Sigmoid colon (tissue), 7 donors: ENCODE measurements around the gene ZNF664. TPM values are rescaled to one million over a fixed set of nuclear protein-coding genes. Genes with fewer than 3 reads are reported as not detected.

ENCODE experiments used
- DNase-seq: peaks from one replicate; pipeline ENCODE4 v3.0.0-alpha.2; 2019
- H3K27ac ChIP-seq, 4 donors: fragments of 200-600 bp; sonication (generic); one replicate each; pipeline ENCODE4 v1.5.1; 2016 to 2019; ENCODE audit warnings: mild to moderate bottlenecking in 1 of 4
- H3K27me3 ChIP-seq, 3 donors: fragments of 200-600 bp; sonication (generic); one replicate each; pipeline ENCODE4 v1.5.1; 2019; ENCODE audit warnings: mild to moderate bottlenecking in 1 of 3
- H3K36me3 ChIP-seq, 4 donors: fragments of 200-600 bp; sonication (generic); one replicate each; pipeline ENCODE4 v1.5.1; 2016 to 2019
- H3K4me1 ChIP-seq, 4 donors: fragments of 200-600 bp; sonication (generic); one replicate each; pipeline ENCODE4 v1.5.1; 2017 to 2019
- H3K4me3 ChIP-seq, 4 donors: fragments of 200-600 bp; sonication (generic); one replicate each; pipeline ENCODE4 v1.5.1; 2017 to 2019; ENCODE audit warnings: mild to moderate bottlenecking in 2 of 4, moderate library complexity in 1 of 4
- H3K9me3 ChIP-seq, 4 donors: fragments of 200-600 bp in 3 of 4; sonication (generic) in 3 of 4; one replicate each; pipeline versions ENCODE4 v1.5.1 to v1.6.1; 2013 to 2019
- EP300 ChIP-seq, 4 donors: sonication (generic); formaldehyde crosslinking; IDR thresholded peaks; one replicate each; pipeline ENCODE4 v1.6.1; 2017; ENCODE audit warnings: antibody characterized with exemption in 4 of 4
- POLR2A ChIP-seq, 2 donors: fragments of 450-650 bp; IDR thresholded peaks; one replicate each; pipeline ENCODE4 v1.6.1; 2016; ENCODE audit warnings: antibody characterized with exemption in 2 of 2, mild to moderate bottlenecking in 2 of 2, moderate library complexity in 2 of 2
- POLR2AphosphoS5 ChIP-seq, 4 donors: sonication (generic); formaldehyde crosslinking; IDR thresholded peaks; one replicate each; pipeline ENCODE4 v1.6.1; 2017; ENCODE audit warnings: antibody characterized with exemption in 4 of 4
- WGBS, 2 donors: extraction: QIAGEN DNeasy Blood & Tissue Kit; methylation state at CpG; one replicate each; pipeline ENCODE4 v1.1.7; 2013; 5-methylcytosine and 5-hydroxymethylcytosine counted together
- intact Hi-C: fragments of 100-400 bp; cut with DNase I; formaldehyde crosslinking; loops from one replicate; pipeline ENCODE4 v1.15.1; 2023
- polyA plus RNA-seq, 3 donors: library from polyadenylated mRNA; stranded (reverse); fragments of 200-250 nt; gene quantifications; one replicate each; pipeline ENCODE4 v1.2.3, GENCODE V29; 2013
- total RNA-seq, 4 donors: library from RNA; depleted of rRNA; stranded (reverse); fragments of >200 nt; gene quantifications; one replicate each; pipeline ENCODE4 v1.1.0, GENCODE V29; 2016
- TF ChIP-seq, protein P1 (sequence below), 4 experiments: fragments of 450-650 bp in 3 of 4; fragments of 200-600 bp in 1 of 4; IDR thresholded peaks; one replicate each; pipeline ENCODE4 v1.5.1; 2016 to 2019; ENCODE audit warnings: antibody characterized with exemption in 4 of 4, mild to moderate bottlenecking in 3 of 4, moderate library complexity in 2 of 4
- donor health status: healthy with polysubstance abuse.
- donor health status: Bipolar disorder and iron deficiency.
- donor health status: healthy.

Gene ZNF664
- total and polyA plus RNA-seq, 7 donors, result 43.4 to 74.0 (median 62.5) TPM

DNA sequence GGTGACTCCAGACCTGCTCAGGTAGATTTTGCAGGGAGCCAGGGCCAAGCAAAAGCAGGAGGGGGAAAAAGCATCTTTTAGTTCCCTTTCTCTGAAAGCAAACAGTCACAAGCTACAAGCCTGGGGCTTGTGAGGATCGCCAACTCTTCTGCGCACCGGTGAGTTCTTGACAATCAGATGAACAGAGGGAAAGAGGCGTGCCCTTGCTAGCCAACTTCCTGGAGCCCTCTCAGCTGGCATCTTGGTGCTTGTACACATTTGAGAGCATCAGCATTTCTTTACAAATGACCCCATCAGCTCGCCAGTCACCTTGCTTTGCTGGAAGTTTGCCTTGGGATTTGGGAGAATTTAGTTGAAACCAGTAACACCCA, 55.5 kb downstream of the ZNF664 start:
- Histone ChIP-seq H3K27me3 (no peaks in the 10 kb centered on the region), H3K9me3 (no peaks in the 10 kb centered on the region), H3K4me1 (peaks cover 0 to 22% (median 11%) of the 10 kb centered on the region in 4 donors), H3K36me3 (no peaks in the 10 kb centered on the region), H3K4me3 (no peak overlapping the region), H3K27ac (no peak overlapping the region)
- intact Hi-C loops, result no loop called here
- DNase-seq, result no peak
- TF ChIP-seq EP300 (IDR thresholded peaks at IDR 0.05), result no peak
- TF ChIP-seq POLR2AphosphoS5 (IDR thresholded peaks at IDR 0.05), result no peak
- TF ChIP-seq, protein P1, sequence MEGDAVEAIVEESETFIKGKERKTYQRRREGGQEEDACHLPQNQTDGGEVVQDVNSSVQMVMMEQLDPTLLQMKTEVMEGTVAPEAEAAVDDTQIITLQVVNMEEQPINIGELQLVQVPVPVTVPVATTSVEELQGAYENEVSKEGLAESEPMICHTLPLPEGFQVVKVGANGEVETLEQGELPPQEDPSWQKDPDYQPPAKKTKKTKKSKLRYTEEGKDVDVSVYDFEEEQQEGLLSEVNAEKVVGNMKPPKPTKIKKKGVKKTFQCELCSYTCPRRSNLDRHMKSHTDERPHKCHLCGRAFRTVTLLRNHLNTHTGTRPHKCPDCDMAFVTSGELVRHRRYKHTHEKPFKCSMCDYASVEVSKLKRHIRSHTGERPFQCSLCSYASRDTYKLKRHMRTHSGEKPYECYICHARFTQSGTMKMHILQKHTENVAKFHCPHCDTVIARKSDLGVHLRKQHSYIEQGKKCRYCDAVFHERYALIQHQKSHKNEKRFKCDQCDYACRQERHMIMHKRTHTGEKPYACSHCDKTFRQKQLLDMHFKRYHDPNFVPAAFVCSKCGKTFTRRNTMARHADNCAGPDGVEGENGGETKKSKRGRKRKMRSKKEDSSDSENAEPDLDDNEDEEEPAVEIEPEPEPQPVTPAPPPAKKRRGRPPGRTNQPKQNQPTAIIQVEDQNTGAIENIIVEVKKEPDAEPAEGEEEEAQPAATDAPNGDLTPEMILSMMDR (IDR thresholded peaks at IDR 0.05), result no peak
- TF ChIP-seq POLR2A (IDR thresholded peaks at IDR 0.05), result no peak
- WGBS, 2 donors, result 39 to 44% methylated on average over 5 of the region's 5 CpGs

DNA sequence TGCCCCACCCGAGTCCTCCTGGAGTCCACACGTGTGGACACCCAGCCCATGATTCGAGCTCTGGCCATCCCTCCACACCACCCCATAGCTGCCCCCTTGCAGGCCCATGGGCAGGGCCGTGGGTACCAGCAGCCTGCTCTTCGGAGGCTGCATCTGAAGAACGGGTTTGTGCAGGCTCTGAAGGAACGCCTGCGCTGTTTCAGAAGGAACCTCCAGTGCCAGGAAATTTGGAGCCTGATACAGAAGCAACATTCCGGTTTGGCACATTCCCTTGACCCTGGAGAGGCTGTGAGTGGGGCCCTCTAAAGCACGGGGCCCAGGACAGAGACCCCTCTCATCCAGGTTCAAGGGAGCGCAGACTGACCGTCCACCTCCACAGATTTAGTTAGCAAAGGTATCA, 57.0 kb downstream of the ZNF664 start:
- intact Hi-C loops, result loop anchor here (5.0 to 10.0 kb wide), 2 partner anchors 123 to 545 kb away; no protein-coding TSS in a partner anchor
- no peak for TF ChIP-seq EP300 (IDR thresholded peaks at IDR 0.05)
- no peak for TF ChIP-seq POLR2A (IDR thresholded peaks at IDR 0.05)
- TF ChIP-seq, protein P1 (IDR thresholded peaks at IDR 0.05), result no peak
- no peak for TF ChIP-seq POLR2AphosphoS5 (IDR thresholded peaks at IDR 0.05)

DNA sequence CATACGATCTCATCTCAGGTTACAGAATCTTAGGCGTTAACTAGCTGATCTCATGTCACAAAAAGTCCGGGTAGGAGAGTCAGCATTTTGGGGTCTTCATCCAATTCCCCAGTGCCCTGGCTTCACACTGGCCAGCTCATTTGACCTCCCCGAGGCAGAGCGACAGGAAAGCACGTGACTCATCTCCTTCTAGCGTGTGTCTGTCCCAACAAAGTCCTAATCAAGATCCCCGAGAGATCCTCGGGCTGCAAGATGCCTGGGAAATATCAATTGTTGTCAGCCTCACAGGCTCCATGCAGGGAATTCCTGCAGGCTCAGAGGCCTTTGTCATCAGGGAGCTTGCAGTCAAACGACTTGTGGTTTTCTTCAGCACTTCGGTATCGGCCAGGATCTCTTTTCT, 57.5 kb downstream of the ZNF664 start:
- intact Hi-C loops, result loop anchor here (5.0 to 10.0 kb wide), 2 partner anchors 123 to 544 kb away; no protein-coding TSS in a partner anchor
- Histone ChIP-seq H3K27ac (peak overlapping the region in 3 of 4 donors; percentile 14 to 20 (median 15)), H3K36me3 (no peaks in the 10 kb centered on the region), H3K9me3 (no peaks in the 10 kb centered on the region), H3K4me1 (peaks cover 0 to 22% (median 11%) of the 10 kb centered on the region in 4 donors), H3K27me3 (no peaks in the 10 kb centered on the region), H3K4me3 (no peak overlapping the region)
- WGBS, 2 donors, result 67 to 77% methylated on average over 12 of the region's 12 CpGs
- TF ChIP-seq, protein P1 (IDR thresholded peaks at IDR 0.05), result no peak
- TF ChIP-seq POLR2AphosphoS5 (IDR thresholded peaks at IDR 0.05), result peak in 3 of 4 donors; percentile 48 to 62 (median 54)
- DNase-seq, result no peak

More for the DNA sequence above, 57.0 kb downstream of the ZNF664 start:
- Histone ChIP-seq H3K36me3 (no peaks in the 10 kb centered on the region), H3K27me3 (no peaks in the 10 kb centered on the region), H3K9me3 (no peaks in the 10 kb centered on the region), H3K27ac (peak overlapping the region in 3 of 4 donors; percentile 14 to 20 (median 15)), H3K4me1 (peaks cover 0 to 22% (median 11%) of the 10 kb centered on the region in 4 donors), H3K4me3 (no peak overlapping the region)
- no peak for DNase-seq
- 85 to 87% methylated on average over 12 of the region's 12 CpGs for WGBS, 2 donors

DNA sequence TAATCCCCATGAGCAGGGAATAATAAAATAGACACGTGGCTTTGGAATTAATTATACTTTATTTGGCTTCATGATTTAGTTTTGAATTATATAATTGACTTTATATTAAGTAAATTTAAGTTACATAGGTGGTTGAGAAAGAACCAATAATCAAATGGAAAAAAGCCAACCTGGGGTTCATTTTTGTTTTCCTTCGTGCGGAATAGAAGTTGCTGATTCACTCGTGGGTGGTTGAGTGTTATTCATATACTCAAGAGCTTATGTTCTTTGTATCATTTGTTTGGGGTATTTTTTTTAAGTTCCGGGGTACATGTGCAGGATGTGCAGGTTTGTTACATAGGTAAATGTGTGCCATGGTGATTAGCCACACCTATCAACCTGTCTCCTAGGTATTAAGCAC, 58.0 kb downstream of the ZNF664 start:
- Histone ChIP-seq H3K4me3 (no peak overlapping the region), H3K27me3 (no peaks in the 10 kb centered on the region), H3K4me1 (peaks cover 0 to 22% (median 11%) of the 10 kb centered on the region in 4 donors), H3K36me3 (no peaks in the 10 kb centered on the region), H3K9me3 (no peaks in the 10 kb centered on the region), H3K27ac (peak overlapping the region in 1 of 4 donors; percentile 20)
- 87 to 90% methylated on average over 5 of the region's 5 CpGs for WGBS, 2 donors
- TF ChIP-seq EP300 (IDR thresholded peaks at IDR 0.05), result no peak
- no peak for TF ChIP-seq POLR2AphosphoS5 (IDR thresholded peaks at IDR 0.05)
- TF ChIP-seq, protein P1 (IDR thresholded peaks at IDR 0.05), result no peak
- no peak for TF ChIP-seq POLR2A (IDR thresholded peaks at IDR 0.05)
- DNase-seq, result no peak
- intact Hi-C loops, result loop anchor here (5.0 to 10.0 kb wide), 2 partner anchors 124 to 544 kb away; no protein-coding TSS in a partner anchor
